GM19328 (cell line): ENCODE results near the gene WDR27.
"Not testable (repeated sequence)": the region's sequence is repeated elsewhere in the genome, so short reads cannot be mapped to it uniquely, and the experiment has no call there.

Source experiments
- ATAC-seq: cut with Tn5 transposase; IDR thresholded peaks from one replicate; pipeline ENCODE4 v1.9.1; 2021; ENCODE audit warnings: mild to moderate bottlenecking, moderate library complexity; ENCODE audit not compliant: unreplicated experiment

WDR27 gene

DNA sequence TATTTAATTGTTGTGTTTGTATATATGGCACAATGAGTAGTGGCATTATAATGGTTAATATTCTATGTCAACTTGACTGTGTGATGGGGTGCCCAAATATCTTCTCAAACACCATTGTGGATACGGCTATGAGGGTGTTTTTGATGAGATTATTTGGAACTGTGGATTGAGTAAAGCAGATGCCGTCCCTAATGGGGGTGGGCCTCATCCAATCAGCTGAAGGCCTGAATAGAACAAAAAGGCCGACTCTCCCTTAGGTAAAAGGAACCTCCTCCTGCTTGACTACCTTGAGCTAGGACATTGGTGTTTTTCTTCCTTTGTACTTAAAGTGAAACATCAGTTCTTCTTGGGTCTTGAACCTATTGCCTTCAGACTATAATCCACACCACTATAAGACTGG, 207.8 kb downstream of the WDR27 start:
- no peak for ATAC-seq

DNA sequence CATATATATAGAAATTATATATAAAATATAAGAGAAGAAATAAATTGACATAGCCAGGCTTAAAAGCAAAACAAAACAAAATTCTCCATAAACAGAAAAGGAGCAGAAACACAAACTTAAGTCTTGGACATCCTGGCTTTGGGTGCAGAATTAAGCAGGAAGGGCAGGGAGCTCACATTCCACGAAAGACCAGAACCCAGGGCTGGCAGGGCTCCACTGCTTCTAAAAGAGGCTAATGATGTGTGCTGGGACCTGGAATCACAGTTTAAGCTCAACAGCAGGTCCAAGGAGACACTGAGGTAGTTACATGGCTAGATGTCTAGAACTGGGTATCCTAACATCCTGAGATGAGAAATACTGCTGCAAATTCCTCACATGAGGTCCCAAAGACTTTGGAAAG, 210.3 kb downstream of the WDR27 start:
- ATAC-seq = no peak

DNA sequence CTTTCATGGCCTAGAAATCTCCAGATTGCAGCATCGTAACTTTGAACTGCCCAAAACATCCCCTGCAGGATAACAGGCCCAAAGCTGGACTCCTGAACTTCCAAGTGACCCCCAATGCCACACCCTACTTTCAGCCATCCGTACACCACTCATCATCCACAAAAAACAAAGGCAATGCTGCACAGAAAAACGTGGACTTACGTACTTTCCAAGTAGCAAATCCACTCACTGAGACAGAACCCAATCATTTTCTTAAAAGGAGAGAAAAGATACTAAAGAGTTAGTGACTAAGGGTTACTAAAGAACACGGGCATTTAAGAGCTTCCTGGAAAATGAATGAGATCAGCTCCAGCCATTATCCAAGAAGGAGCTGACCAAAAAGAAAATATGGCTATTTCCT, 211.0 kb downstream of the WDR27 start:
- ATAC-seq = no peak

GRCh38 chr6:169490246-169490641, 211.6 kb downstream of the WDR27 start:
- ATAC-seq = no peak

- ATAC-seq = no peak
Observed at GRCh38 chr6:169489563-169490245, 212.1 kb downstream of the WDR27 start.

- ATAC-seq = no peak
Observed at GRCh38 chr6:169487579-169488436, 214.0 kb downstream of the WDR27 start.

- no peak for ATAC-seq
Observed at GRCh38 chr6:169479783-169480495, 221.9 kb downstream of the WDR27 start.

DNA sequence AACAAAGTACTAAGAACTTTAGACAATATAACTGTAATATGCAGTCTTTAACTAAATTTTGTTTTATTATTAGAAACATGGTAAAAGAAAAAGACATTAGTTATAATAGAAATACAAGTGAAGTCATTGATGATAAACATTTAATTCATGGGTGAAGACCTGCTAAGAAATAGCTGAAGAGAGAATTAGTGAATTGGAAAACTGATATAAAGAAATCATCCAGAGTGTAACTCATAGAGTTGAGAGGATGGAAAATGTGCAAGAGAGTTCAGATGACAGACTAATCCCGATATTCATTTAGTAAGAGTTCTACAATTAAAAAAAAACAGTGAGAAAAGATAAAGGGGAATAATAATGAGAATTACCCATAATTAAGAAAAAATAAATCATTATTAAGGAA, 227.5 kb downstream of the WDR27 start:
- ATAC-seq = no peak

DNA sequence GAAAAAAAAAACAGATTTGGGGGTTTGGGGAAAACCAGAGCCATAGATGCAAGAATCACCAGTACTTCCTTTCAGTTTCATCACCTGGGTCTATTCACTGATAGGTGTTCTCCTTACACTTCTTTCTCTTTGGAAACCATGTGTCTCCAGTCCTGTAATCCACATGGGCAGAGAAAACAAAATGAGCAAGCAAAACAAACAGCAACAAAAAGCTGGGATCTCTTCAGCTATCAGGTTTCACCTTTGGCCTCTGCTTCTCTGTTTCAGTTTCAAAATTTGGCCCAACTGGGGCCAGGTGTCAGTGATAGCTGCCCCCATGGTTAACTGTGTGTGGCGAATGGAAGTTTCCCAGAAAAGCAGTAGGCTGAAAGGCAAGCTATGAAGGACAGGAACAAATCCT, 228.2 kb downstream of the WDR27 start:
- ATAC-seq = peak; percentile 53

DNA sequence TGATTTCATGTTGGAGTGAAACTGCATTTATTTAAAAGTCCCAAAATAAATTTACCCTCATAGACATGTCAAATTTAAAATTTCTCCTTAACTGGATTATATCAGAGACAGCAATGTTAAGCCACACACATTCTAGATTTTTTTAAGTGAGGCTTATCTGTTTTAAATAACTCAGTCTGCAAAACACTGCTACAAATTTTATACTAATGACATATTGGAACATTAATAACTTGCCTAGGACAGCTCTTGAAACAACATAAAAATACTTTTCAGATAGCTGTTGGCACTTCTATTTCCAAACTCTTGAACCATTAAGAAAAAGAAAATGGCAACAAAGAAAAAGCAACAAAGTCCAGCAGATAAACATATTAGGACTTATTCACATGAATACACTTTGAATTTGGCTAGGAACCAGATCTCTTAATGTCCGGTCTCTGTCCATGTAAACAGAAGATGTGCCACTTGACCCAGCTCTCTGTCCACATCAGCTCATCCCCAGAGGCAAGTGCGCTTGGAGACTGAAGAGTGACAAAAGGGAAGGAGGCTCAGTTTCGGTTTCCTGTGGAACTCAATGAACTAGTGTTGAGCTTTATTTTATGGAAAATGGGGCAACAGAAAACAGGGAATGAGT, 228.9 kb downstream of the WDR27 start:
- no peak for ATAC-seq

- ATAC-seq = no peak
Observed at GRCh38 chr6:169470790-169471189, 231.0 kb downstream of the WDR27 start.

DNA sequence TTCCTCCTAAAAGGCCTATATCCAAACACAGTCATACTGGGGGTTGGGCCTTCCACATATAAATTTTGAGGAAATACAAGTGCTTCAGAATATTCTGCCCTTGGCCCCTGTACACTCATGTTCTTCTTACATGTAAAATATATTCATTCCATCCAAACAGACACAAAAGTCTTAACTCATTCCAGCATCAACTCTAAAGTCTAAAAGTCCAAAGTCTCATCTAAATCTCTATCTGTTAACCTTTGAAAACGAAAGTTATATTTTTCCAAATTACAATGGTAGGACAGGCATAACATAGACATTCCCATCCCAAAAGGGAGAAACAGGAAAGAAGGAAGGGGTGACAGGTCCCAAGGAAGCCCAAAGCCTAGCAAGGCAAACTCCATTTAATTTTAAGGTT, 232.8 kb downstream of the WDR27 start:
- ATAC-seq = no peak

- not testable (repeated sequence) for ATAC-seq
Observed at GRCh38 chr6:169467755-169468154, 234.1 kb downstream of the WDR27 start.

DNA sequence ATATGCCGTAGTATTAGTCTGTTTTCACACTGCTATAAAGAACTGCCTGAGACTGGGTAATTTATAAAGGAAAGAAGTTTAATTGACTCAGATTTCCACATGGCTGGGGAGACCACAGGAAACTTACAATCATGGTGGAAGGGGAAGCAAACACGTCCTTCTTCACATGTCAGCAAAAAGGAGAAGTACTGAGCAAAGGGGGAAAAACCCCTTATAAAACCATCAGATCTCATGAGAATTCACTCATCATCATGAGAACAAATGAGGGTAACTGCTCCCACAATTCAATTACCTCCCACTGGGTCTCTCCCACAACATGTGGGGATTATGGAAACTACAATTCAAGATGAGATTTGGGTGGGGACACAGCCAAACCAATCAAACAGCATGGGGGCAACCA, 235.6 kb downstream of the WDR27 start:
- not testable (repeated sequence) for ATAC-seq

- no peak for ATAC-seq
Observed at GRCh38 chr6:169457762-169458161, 244.1 kb downstream of the WDR27 start.

- no peak for ATAC-seq
Observed at GRCh38 chr6:169456840-169457239, 245.0 kb downstream of the WDR27 start.

GRCh38 chr6:169455470-169455869, 246.4 kb downstream of the WDR27 start:
- ATAC-seq = no peak

- ATAC-seq = no peak
Observed at GRCh38 chr6:169454872-169455204, 247.0 kb downstream of the WDR27 start.

GRCh38 chr6:169454204-169454871, 247.5 kb downstream of the WDR27 start:
- ATAC-seq = no peak

- no peak for ATAC-seq
Observed at GRCh38 chr6:169452869-169453620, 248.8 kb downstream of the WDR27 start.
